ENCODE results near the gene TTYH1.
"Not testable (repeated sequence)": the region's sequence is repeated elsewhere in the genome, so short reads cannot be mapped to it uniquely, and the experiment has no call there.

Gene TTYH1

GRCh38 chr19:54444737-54445136, 29.5 kb downstream of the TTYH1 start:
- no peak for DNase-seq (ENCODE audit: low read depth)

GRCh38 chr19:54446349-54446748, 31.1 kb downstream of the TTYH1 start:
- DNase-seq (ENCODE audit: low read depth) = not testable (repeated sequence)

- no peak for DNase-seq (ENCODE audit: low read depth)
Observed at GRCh38 chr19:54448040-54448773, 32.9 kb downstream of the TTYH1 start.

GRCh38 chr19:54448774-54449700, 33.8 kb downstream of the TTYH1 start, which contains the start of gene LENG8:
Gene LENG8, plus strand, starts transcription at chr19:54449199. Its CDS starts 2,146 bp downstream, at chr19:54451345.
- DNase-seq (ENCODE audit: low read depth) = peak; percentile 94

- no peak for DNase-seq (ENCODE audit: low read depth)
Observed at GRCh38 chr19:54449701-54450069, 34.4 kb downstream of the TTYH1 start.

- DNase-seq (ENCODE audit: low read depth) = no peak
Observed at GRCh38 chr19:54451331-54451871, 36.1 kb downstream of the TTYH1 start.

GRCh38 chr19:54451997-54452396, 36.7 kb downstream of the TTYH1 start:
- no peak for DNase-seq (ENCODE audit: low read depth)

GRCh38 chr19:54452626-54453025, 37.4 kb downstream of the TTYH1 start:
- no peak for DNase-seq (ENCODE audit: low read depth)

GRCh38 chr19:54453921-54454780, 38.9 kb downstream of the TTYH1 start:
- no peak for DNase-seq (ENCODE audit: low read depth)

GRCh38 chr19:54454781-54455675, 39.8 kb downstream of the TTYH1 start:
- no peak for DNase-seq (ENCODE audit: low read depth)

GRCh38 chr19:54455786-54456422, 40.6 kb downstream of the TTYH1 start:
- no peak for DNase-seq (ENCODE audit: low read depth)

- no peak for DNase-seq (ENCODE audit: low read depth)
Observed at GRCh38 chr19:54456423-54457373, 41.4 kb downstream of the TTYH1 start.

GRCh38 chr19:54457773-54458647, 42.7 kb downstream of the TTYH1 start:
- no peak for DNase-seq (ENCODE audit: low read depth)

- DNase-seq (ENCODE audit: low read depth) = no peak
Observed at GRCh38 chr19:54458648-54459281, 43.5 kb downstream of the TTYH1 start.

- DNase-seq (ENCODE audit: low read depth) = no peak
Observed at GRCh38 chr19:54459282-54460229, 44.3 kb downstream of the TTYH1 start.

- no peak for DNase-seq (ENCODE audit: low read depth)
Observed at GRCh38 chr19:54460230-54461005, 45.2 kb downstream of the TTYH1 start.

All from stromal cell of bone marrow (primary cell).